HUDEP-2 (cell line): ENCODE measurements around the gene ALDH1A2.
"Not testable (repeated sequence)": the region's sequence is repeated elsewhere in the genome, so short reads cannot be mapped to it uniquely, and the experiment has no call there.

Source experiments
- DNase-seq, 76 experiments: peaks; one replicate each; lab custom pipeline; 2025; ENCODE audit not compliant: unreplicated experiment in 76 of 76; lab: John Stamatoyannopoulos, UW

ALDH1A2 gene

DNA sequence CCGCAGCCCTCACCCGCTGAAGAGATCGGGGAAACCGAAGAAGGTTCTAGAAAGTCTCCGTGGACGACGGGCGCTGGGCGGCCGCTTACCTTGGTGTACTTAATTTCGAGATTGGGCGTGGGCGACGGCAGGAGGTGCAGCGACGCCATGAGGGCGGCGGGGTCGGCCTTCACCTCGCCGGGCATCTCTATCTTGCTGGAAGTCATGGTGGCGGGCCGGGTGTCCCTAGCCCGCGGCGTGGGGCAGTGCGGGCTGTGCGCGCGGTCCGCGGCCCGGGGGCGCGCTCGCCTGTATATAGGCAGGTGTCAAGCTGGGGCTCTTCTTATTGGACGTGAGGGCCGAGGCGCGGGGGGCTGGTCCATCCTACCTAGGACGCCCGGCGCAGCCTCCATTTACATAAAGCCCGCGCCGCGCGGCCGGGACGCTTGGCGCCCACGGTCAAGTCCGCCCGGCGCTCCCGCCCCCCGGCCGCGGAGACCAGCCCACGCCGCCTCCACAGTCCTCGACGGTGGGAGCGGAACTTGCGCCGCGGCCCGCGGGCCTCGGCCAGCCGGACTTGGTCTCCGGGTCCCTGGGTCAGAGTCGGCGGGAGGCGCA, at the start of gene ALDH1A2:
Gene ALDH1A2, minus strand, starts transcription at position 267 of the 597 bp plus-strand sequence. Its CDS starts 61 bp downstream, at position 206.
- DNase-seq, result peak in 4 of 76 experiments; percentile 5 to 34 (median 12)

DNA sequence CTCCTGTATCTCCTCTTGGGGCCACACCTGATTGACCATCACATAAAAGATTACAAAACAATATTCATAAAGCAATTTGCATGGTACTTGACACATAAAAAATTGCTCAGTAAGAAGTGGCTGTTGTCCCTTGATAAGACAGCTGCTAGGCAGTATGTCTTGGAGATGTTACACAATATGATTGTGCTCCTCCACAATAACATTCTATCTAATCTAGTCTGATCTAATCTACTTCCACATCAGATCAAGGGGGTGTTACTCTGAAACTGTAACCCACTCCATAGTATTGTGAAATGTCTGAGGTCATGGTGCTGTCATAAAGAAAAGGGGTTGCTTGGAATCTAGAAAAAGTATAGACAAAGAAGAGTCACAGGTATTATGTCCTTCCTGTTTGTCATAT, 49.3 kb upstream of the ALDH1A2 start:
- DNase-seq, result peak in 2 of 76 experiments; percentile 11 to 37

- DNase-seq, result no peak
These were observed 48.9 kb upstream of the ALDH1A2 start for GRCh38 chr15:58114388-58114787.

GRCh38 chr15:58113358-58113757, 47.8 kb upstream of the ALDH1A2 start:
- not testable (repeated sequence) for DNase-seq

- no peak for DNase-seq
These were observed 46.2 kb upstream of the ALDH1A2 start for GRCh38 chr15:58111718-58112104.

DNA sequence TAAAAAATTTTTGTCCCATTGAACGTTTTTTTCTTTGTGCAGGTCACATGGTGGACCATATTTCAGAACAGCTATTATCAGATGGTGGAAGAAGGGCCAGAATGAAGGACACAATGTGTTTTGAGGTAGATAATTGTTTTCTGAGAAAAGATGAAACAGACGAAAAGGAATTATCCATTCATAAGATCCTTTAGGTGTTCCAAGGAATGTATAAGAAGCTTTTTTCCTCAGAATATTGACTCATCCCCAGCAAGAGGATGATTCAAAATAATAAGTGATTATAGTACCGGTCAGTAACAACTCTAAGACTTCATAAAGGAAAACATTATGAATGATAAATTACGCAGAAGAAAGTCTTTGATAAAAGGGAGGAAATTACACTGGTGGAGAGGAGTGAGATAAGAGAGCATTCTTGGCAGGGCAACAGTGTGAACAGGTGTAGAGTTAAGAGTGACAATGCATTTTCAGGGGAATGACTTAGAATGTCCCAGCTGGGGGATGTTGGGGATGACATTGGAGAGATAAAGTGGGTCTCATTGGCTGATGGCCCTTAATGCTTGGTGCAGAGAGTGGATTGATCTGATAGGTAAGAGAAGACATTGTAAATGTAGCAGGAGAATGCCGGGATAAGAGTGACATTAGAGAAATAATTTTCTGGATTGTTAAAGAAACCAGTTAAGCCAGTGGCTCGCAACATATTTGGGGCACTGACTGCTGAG, 45.6 kb upstream of the ALDH1A2 start:
- peak in 57 of 76 experiments; percentile 5 to 84 (median 49) for DNase-seq

DNA sequence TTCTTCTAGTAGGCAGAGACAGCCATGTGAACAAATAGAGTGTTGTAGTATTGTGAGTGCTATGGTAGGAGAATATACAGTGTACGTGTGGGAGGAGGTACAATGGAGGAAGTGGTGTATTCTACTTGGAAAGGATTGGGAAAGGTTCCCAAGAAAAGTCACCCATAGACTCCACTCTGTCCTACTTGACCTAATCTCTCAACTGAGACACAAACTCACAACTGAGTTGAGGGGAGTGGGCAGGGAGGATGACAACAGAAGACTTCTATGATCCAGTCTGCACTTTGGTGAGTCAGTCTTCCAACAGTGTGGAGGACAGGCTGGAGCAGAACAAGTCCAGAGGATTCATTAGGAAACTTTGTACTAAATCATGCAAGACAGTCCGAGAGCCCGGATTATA, 43.9 kb upstream of the ALDH1A2 start:
- DNase-seq, result no peak

- peak in 11 of 76 experiments; percentile 10 to 53 (median 26) for DNase-seq
These were observed 42.6 kb upstream of the ALDH1A2 start for GRCh38 chr15:58108117-58108516.

GRCh38 chr15:58103482-58103881, 38.0 kb upstream of the ALDH1A2 start:
- DNase-seq, result no peak

DNA sequence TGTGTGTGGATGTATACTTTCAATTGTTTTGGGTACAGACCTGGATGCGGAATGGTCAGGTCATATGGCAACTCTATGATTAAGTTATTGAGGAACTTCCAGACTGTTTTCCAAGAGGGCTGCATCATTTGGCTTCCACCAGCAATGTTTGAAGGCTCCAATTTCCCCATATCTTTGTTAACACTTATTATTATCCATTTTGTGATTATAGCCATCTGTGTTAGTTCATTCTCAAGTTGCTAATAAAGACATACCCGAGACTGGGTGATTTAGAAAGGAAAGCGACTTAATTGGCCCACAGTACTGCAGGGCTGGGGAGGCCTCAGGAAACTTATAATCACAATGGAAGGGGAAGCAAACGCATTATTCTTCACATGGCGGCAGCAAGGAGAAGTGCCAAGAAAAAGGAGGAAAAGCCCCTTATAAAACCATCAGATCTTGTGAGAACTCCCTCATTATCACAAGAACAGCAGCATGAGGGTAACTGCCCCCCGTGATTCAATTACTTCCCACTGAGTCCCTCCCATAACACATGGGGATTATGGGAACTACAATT, 31.1 kb upstream of the ALDH1A2 start:
- DNase-seq, result no peak

GRCh38 chr15:58095415-58095814, 29.9 kb upstream of the ALDH1A2 start:
- DNase-seq, result no peak

GRCh38 chr15:58087871-58088270, 22.4 kb upstream of the ALDH1A2 start:
- DNase-seq, result no peak

GRCh38 chr15:58086491-58086890, 21.0 kb upstream of the ALDH1A2 start:
- no peak for DNase-seq

GRCh38 chr15:58083526-58083925, 18.0 kb upstream of the ALDH1A2 start:
- no peak for DNase-seq

- no peak for DNase-seq
These were observed 16.4 kb upstream of the ALDH1A2 start for GRCh38 chr15:58081891-58082290.

GRCh38 chr15:58081456-58081855, 15.9 kb upstream of the ALDH1A2 start:
- no peak for DNase-seq

- DNase-seq, result not testable (repeated sequence)
These were observed 15.4 kb upstream of the ALDH1A2 start for GRCh38 chr15:58080959-58081358.

- DNase-seq, result no peak
These were observed 14.9 kb upstream of the ALDH1A2 start for GRCh38 chr15:58080398-58080797.

DNA sequence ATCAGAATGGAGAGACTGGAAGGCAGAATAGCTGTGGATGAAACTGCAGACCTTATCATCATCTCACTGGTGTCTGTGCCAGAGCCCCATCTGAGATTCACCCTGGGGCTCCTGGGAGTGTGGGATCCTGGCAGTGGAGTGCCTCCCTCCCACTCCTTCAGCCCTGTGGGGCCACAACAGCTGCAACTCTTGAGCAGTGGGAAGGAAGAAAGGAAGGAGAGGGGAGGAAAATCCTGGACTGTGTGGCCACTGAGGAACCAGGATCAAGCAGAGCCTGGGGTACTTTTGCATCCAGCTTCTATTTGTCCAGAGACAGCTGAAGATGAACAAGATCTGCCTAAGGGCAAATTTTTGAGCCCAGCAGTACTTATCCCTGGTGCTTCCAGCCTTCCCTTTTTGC, 13.1 kb upstream of the ALDH1A2 start:
- DNase-seq, result no peak

- peak in 1 of 76 experiments; percentile 2 for DNase-seq
These were observed 11.9 kb upstream of the ALDH1A2 start for GRCh38 chr15:58077427-58077826.

DNA sequence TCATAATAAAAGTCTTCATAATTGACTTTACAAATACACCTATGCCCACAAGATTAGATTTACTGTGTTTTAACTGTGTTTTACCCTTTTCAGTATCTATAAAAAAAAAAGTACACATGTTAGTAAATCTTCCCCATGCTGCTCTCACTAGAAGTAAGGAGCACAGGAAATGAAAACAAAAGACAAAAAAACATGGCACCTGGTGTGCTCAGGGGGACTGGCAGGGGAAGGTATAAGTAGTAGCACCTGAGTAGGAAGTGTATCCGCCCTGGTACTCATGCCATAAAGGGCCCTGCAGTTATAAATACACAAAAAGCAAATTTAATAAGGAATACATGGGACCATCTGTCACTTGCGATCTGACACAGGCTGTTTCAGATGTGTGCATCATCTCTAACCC, 8.9 kb upstream of the ALDH1A2 start:
- no peak for DNase-seq
